Body of pancreas (tissue), 4 donors: ENCODE measurements around the gene CFHR4. TPM values are rescaled to one million over a fixed set of nuclear protein-coding genes. Genes with fewer than 3 reads are reported as not detected.
"Not testable (repeated sequence)": the region's sequence is repeated elsewhere in the genome, so short reads cannot be mapped to it uniquely, and the experiment has no call there.

ENCODE experiments used
- ATAC-seq: fragments of 150-250 bp; one replicate; pipeline ENCODE4 v1.9.1; 2016
- DNase-seq, 4 donors: peaks; one replicate each; pipeline ENCODE4 v3.0.0-alpha.2; 2019
- H3K27ac ChIP-seq, 4 donors: fragments of 200-600 bp; sonication (generic); 1 replicate in 3 of 4; 2 replicates in 1 of 4; pipeline versions ENCODE4 v1.5.1 to v1.6.1; 2016 to 2019; ENCODE audit warnings: mild to moderate bottlenecking in 1 of 4, mixed read lengths in 1 of 4, moderate library complexity in 1 of 4
- H3K27me3 ChIP-seq, 2 donors: fragments of 200-600 bp; sonication (generic); one replicate each; pipeline ENCODE4 v1.6.0; 2016; ENCODE audit warnings: mild to moderate bottlenecking in 1 of 2
- H3K36me3 ChIP-seq, 2 donors: fragments of 200-600 bp; sonication (generic); replicated peaks in 1 of 2; 2 replicates each; pipeline ENCODE4 v1.5.1; 2016; ENCODE audit warnings: low read depth in 2 of 2; ENCODE audit not compliant: insufficient read depth in 1 of 2
- H3K4me1 ChIP-seq: fragments of 200-600 bp; sonication (generic); one replicate; pipeline ENCODE4 v1.6.0; 2016
- H3K4me3 ChIP-seq, 2 donors: fragments of 200-600 bp; sonication (generic); 1 replicate in 1 of 2; 2 replicates in 1 of 2; pipeline ENCODE4 v1.5.1; 2016 to 2019
- H3K9me3 ChIP-seq, 3 donors: fragments of 200-600 bp; sonication (generic); 1 replicate in 2 of 3; 2 replicates in 1 of 3; pipeline ENCODE4 v1.5.1; 2016
- POLR2A ChIP-seq, 3 donors: fragments of 450-650 bp; IDR thresholded peaks; one replicate each; pipeline ENCODE4 v1.6.1; 2016; ENCODE audit warnings: antibody characterized with exemption in 3 of 3, mild to moderate bottlenecking in 2 of 3
- WGBS, 2 donors: methylation state at CpG; one replicate each; pipeline ENCODE4 v1.1.5; 2017; 5-methylcytosine and 5-hydroxymethylcytosine counted together
- intact Hi-C: fragments of 100-400 bp; cut with DNase I; formaldehyde crosslinking; loops from one replicate; pipeline ENCODE4 v1.15.1; 2023
- total RNA-seq, 2 donors: library from RNA; depleted of rRNA; stranded (reverse); fragments of >200 nt; gene quantifications; one replicate each; pipeline ENCODE4 v1.1.0, GENCODE V29; 2016
- TF ChIP-seq, protein P1 (sequence below), 7 experiments: fragments of 450-650 bp in 4 of 7; fragments of 200-600 bp in 3 of 7; sonication (generic) in 3 of 7; IDR thresholded peaks; one replicate each; pipeline ENCODE4 v1.5.1; 2016 to 2019; ENCODE audit warnings: antibody characterized with exemption in 7 of 7

Gene CFHR4
- total RNA-seq, 2 donors from 2014 or later = not detected

DNA sequence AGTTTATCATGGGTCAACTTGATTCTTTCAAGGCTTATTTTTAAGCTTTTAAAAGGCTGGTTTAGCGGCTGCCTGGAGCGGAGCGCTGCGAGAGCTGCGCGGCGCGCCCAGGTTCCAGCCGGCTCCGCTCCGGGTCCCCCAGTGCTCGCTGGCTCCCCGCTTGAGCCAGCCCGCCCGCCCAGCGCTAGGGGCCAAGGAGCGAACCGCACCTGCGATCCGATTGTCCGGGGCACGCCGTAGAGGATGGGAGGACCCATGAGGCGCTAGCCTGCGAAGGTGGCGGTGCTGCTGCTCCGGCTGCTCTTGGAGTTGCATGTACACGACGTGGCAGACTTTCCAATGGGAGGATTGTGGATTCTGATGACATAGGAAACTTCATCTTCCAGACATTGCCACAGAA lies 9.9 kb upstream of the CFHR4 start:
- Histone ChIP-seq H3K36me3 (no peaks in the 10 kb centered on the region), H3K4me3 (no peak overlapping the region), H3K27ac (no peak overlapping the region), H3K27me3 (no peaks in the 10 kb centered on the region), H3K9me3 (no peaks in the 10 kb centered on the region), H3K4me1 (no peaks in the 10 kb centered on the region)
- DNase-seq (no peak), ATAC-seq (no peak)
- 3 to 4% methylated on average over 18 to 29 of the region's 29 CpGs for WGBS, 2 donors
- intact Hi-C loops = no loop called here
- TF ChIP-seq, protein P1, sequence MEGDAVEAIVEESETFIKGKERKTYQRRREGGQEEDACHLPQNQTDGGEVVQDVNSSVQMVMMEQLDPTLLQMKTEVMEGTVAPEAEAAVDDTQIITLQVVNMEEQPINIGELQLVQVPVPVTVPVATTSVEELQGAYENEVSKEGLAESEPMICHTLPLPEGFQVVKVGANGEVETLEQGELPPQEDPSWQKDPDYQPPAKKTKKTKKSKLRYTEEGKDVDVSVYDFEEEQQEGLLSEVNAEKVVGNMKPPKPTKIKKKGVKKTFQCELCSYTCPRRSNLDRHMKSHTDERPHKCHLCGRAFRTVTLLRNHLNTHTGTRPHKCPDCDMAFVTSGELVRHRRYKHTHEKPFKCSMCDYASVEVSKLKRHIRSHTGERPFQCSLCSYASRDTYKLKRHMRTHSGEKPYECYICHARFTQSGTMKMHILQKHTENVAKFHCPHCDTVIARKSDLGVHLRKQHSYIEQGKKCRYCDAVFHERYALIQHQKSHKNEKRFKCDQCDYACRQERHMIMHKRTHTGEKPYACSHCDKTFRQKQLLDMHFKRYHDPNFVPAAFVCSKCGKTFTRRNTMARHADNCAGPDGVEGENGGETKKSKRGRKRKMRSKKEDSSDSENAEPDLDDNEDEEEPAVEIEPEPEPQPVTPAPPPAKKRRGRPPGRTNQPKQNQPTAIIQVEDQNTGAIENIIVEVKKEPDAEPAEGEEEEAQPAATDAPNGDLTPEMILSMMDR (IDR thresholded peaks at IDR 0.05) = no peak
- TF ChIP-seq POLR2A (IDR thresholded peaks at IDR 0.05) = no peak

DNA sequence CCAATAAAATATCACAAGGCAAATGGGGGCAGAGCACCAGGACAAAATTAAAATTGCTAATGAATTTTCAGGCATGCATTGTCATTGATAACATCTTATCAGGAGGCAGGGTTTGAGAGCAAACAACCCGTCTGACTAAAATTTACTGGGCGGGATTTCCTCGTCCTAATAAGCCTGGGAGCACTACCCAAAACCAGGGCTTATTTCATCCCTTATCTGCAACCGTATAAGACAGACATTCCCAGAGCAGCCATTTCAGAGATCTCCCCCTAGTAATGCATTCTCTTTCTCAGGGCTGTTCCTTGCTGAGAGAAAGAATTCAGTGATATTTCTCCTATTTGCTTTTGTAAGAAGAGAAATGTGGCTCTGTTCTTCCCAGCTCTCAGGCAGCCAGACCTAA lies 1.3 kb upstream of the CFHR4 start:
- WGBS, 2 donors = 54 to 68% methylated on average over 4 of the region's 4 CpGs
- H3K4me3 ChIP-seq, intact Hi-C loops, H3K9me3 ChIP-seq, DNase-seq, ATAC-seq, H3K36me3 ChIP-seq, H3K27ac ChIP-seq, H3K27me3 ChIP-seq, H3K4me1 ChIP-seq: not testable (repeated sequence)

DNA sequence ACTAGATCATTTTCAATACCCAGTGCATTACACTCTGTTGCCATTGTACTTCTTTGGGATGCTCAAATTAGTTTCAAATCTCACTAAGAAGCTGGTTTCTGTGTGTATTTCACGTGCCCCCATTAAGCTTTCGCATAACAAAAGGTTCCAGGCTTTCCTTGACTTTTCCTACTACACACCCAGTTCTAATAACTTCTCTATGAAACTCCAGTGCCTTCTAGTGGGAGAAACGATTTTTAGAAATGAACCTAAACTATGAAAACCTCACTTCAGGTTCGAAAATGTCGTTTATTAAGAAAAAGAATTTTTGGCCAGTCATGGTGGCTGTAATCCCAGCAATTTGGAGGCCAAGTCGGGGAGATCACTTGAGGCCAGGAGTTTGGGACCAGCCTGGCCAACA lies 2.8 kb downstream of the CFHR4 start:
- Histone ChIP-seq H3K27ac (no peak overlapping the region), H3K9me3 (peaks cover 0 to 3% (median 0%) of the 10 kb centered on the region in 3 donors), H3K4me1 (no peaks in the 10 kb centered on the region), H3K4me3 (no peak overlapping the region), H3K27me3 (no peaks in the 10 kb centered on the region), H3K36me3 (no peaks in the 10 kb centered on the region)
- intact Hi-C loops = no loop called here
- ATAC-seq (no peak), DNase-seq (no peak)
- 44 to 47% methylated on average over 6 of the region's 6 CpGs for WGBS, 2 donors
- TF ChIP-seq, protein P1 (IDR thresholded peaks at IDR 0.05) = no peak
- TF ChIP-seq POLR2A (IDR thresholded peaks at IDR 0.05) = no peak

DNA sequence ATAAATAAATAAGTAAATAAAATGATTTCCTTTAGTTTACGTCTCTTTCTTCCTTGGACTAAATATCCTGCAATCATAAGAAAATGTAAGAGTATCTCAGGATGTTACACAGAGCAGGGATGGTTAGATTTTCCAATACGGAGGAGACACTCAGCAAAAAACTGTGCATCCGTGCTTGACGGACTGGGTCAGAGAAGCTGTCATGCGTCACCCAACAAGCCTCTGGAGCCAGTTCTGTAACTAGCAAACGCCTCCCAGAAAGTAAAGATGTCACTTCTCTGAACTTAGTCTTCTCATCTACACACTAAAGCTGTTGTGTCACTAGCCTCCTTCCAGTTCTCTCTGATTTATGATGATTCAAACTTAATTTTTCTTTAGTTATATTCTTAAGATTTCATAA lies 3.4 kb downstream of the CFHR4 start:
- no peak overlapping the region for H3K4me3 ChIP-seq
- no peaks in the 10 kb centered on the region for H3K27me3 ChIP-seq
- H3K36me3 ChIP-seq = no peaks in the 10 kb centered on the region
- no peaks in the 10 kb centered on the region for H3K4me1 ChIP-seq
- H3K27ac ChIP-seq = no peak overlapping the region
- 63 to 68% methylated on average over 6 of the region's 6 CpGs for WGBS, 2 donors
- intact Hi-C loops = no loop called here
- TF ChIP-seq, protein P1 (IDR thresholded peaks at IDR 0.05) = no peak
- no peak for TF ChIP-seq POLR2A (IDR thresholded peaks at IDR 0.05)
- DNase-seq (no peak), ATAC-seq (no peak)
- peaks cover 0 to 3% (median 0%) of the 10 kb centered on the region in 3 donors for H3K9me3 ChIP-seq

DNA sequence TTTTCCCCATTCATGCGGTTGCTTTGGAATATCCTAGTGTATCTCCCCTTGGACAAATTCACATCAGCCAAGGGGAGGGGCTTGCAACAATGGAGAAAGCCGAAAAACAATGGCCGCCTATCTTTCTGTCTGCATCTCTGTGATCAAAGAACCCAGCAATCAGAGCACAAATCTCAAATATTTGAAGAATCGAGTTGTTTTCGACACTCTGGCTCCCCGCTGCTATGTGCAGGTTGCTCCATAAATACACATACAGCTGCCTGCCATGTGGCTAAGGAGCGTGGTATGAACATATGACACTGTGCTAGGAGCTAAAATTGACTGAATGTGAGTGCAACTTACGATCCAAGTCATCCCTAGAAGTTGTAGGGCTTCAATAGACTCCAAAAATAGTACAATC lies 8.5 kb downstream of the CFHR4 start:
- Histone ChIP-seq H3K9me3 (no peaks in the 10 kb centered on the region), H3K36me3 (no peaks in the 10 kb centered on the region), H3K27me3 (no peaks in the 10 kb centered on the region), H3K27ac (no peak overlapping the region), H3K4me3 (no peak overlapping the region), H3K4me1 (no peaks in the 10 kb centered on the region)
- ATAC-seq (no peak), DNase-seq (no peak)
- WGBS, 2 donors = 26 to 32% methylated on average over 8 of the region's 8 CpGs
- TF ChIP-seq, protein P1 (IDR thresholded peaks at IDR 0.05) = no peak
- TF ChIP-seq POLR2A (IDR thresholded peaks at IDR 0.05) = no peak
- intact Hi-C loops = no loop called here
